Neural progenitor cell (in vitro differentiated cells): ENCODE data around the gene STK24.
A peak's percentile ranks its signal among the peaks of the same experiment; 100 is the strongest.

Source experiments
- CTCF ChIP-seq: fragments of 200-600 bp; sonication (generic); IDR thresholded peaks from 2 replicates; pipeline ENCODE4 v1.5.1; 2017; ENCODE audit warnings: antibody characterized with exemption, mild to moderate bottlenecking
- EZH2 ChIP-seq: fragments of 200-600 bp; sonication (generic); IDR thresholded peaks from 2 replicates; pipeline ENCODE4 v1.6.1; 2017; ENCODE audit warnings: antibody characterized with exemption, mild to moderate bottlenecking, moderate library complexity

GRCh38 chr13:98447881-98448641 lies 128.8 kb downstream of the STK24 start:
- peak; percentile 88 for TF ChIP-seq CTCF
- TF ChIP-seq EZH2, result no peak
